ENCODE measurements around the gene IPCEF1.

IPCEF1 gene

DNA sequence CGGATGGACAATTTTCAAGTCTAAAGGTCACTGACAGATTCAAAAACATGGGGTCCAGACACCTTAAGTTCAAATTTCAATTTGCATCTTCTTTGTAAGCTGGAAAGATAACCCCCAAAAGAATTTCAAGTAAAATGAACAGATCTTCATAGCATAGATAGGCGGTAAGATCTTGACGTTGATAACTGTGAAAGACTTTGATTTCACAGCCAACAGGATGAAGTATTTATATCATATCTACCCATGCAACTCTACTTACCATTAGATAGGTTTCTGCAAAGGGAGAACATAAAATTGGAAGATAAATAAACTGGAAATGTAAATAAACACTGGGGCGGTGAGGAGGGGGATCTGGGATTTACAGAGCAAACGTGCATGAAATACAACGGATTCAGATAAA, 137.8 kb downstream of the IPCEF1 start:
- no peak for DNase-seq (ENCODE audit: low read depth)
- H3K4me3 ChIP-seq (ENCODE audit: control insufficient read depth, low read depth, low read length) = no peak overlapping the region
- TF ChIP-seq, protein P1, sequence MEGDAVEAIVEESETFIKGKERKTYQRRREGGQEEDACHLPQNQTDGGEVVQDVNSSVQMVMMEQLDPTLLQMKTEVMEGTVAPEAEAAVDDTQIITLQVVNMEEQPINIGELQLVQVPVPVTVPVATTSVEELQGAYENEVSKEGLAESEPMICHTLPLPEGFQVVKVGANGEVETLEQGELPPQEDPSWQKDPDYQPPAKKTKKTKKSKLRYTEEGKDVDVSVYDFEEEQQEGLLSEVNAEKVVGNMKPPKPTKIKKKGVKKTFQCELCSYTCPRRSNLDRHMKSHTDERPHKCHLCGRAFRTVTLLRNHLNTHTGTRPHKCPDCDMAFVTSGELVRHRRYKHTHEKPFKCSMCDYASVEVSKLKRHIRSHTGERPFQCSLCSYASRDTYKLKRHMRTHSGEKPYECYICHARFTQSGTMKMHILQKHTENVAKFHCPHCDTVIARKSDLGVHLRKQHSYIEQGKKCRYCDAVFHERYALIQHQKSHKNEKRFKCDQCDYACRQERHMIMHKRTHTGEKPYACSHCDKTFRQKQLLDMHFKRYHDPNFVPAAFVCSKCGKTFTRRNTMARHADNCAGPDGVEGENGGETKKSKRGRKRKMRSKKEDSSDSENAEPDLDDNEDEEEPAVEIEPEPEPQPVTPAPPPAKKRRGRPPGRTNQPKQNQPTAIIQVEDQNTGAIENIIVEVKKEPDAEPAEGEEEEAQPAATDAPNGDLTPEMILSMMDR (conservative IDR thresholded peaks at IDR 0.05; ENCODE audit: control insufficient read depth, insufficient read depth, low read depth, low read length) = no peak

DNA sequence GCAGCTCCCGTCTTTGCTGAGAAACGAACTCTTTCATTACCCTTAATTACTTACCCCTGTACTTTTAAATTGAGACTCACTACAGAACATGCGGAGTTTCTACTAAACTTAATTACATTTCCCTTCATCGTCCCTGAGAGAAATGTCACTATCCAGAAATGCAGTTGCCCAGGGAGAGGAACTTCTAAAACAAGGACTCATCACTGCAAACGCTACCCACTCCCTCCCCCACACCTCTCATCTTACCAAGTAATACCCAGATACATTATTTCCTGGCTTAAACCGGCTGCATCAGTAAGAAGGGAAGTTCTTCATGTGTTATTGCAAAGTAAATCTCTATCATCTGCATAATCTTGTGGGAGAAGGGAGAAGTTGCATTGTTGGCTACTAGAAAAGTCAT, 138.3 kb downstream of the IPCEF1 start:
- DNase-seq (ENCODE audit: low read depth) = no peak
- H3K4me3 ChIP-seq (ENCODE audit: control insufficient read depth, low read depth, low read length) = no peak overlapping the region
- TF ChIP-seq, protein P1 (conservative IDR thresholded peaks at IDR 0.05; ENCODE audit: control insufficient read depth, insufficient read depth, low read depth, low read length) = no peak

- DNase-seq (ENCODE audit: low read depth) = no peak
- H3K4me3 ChIP-seq (ENCODE audit: control insufficient read depth, low read depth, low read length) = no peak overlapping the region
- TF ChIP-seq, protein P1 (conservative IDR thresholded peaks at IDR 0.05; ENCODE audit: control insufficient read depth, insufficient read depth, low read depth, low read length) = no peak
Observed at GRCh38 chr6:154213782-154214181, 142.8 kb downstream of the IPCEF1 start.

DNA sequence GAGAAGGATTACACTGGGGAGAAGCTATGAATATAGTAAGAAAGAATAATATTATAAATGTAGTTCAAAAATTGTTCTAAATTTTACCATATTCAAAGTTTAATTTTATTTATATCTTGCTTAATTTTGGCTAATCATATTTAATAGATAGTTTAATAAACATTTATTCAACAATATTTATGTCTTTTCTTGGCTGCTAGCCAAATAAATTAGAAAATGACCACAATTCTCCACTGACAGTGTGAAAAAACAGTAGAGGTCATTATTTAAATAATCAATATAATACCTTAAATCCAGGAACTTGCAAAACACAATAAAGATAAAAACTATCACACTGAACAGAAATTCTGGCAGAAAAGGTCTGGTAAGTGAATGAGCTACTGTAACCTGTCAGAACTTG, 145.9 kb downstream of the IPCEF1 start:
- no peak for DNase-seq (ENCODE audit: low read depth)
- H3K4me3 ChIP-seq (ENCODE audit: control insufficient read depth, low read depth, low read length) = no peak overlapping the region
- TF ChIP-seq, protein P1 (conservative IDR thresholded peaks at IDR 0.05; ENCODE audit: control insufficient read depth, insufficient read depth, low read depth, low read length) = no peak

DNA sequence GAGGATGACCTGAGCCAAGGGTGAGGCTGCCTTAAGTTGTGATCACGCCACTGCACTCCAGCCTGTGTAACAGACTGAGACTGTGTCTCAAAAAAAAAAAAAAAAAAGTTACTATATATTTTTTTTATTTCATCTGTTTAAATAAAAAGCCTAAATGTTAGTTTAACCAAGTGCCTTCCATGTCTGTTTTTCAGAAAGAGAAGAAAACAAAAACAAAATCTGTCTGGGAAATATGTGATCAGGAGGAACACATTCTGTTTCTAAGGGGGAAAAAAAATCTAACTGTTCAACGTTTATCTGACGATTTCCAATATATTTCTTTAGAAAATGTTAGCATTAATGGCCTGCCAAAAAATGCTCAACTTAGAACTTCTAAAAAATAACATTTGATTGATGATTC, 147.0 kb downstream of the IPCEF1 start:
- no peak overlapping the region for H3K4me3 ChIP-seq (ENCODE audit: control insufficient read depth, low read depth, low read length)
- DNase-seq (ENCODE audit: low read depth) = no peak
- TF ChIP-seq, protein P1 (conservative IDR thresholded peaks at IDR 0.05; ENCODE audit: control insufficient read depth, insufficient read depth, low read depth, low read length) = no peak

DNA sequence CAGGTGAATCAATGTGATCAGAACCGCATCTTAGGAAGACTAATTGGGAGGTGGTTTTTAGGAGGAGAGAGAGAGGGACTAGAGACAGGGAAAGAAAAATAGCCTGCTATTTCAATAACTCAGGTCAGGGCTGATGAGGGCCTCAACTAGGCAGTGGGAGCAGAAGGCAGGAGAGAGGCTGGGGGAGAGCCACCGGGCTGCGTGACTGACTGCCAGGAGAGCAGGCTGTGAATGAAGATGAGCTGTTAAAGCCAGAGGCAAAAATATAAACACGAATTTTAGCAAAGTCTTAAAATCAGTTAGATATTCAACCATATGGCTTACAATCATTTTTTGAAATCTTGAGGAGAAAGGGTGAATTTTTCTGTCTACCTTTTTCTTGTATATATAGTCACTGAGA, 149.6 kb downstream of the IPCEF1 start:
- TF ChIP-seq, protein P1 (conservative IDR thresholded peaks at IDR 0.05; ENCODE audit: control insufficient read depth, insufficient read depth, low read depth, low read length) = no peak
- no peak overlapping the region for H3K4me3 ChIP-seq (ENCODE audit: control insufficient read depth, low read depth, low read length)
- no peak for DNase-seq (ENCODE audit: low read depth)

DNA sequence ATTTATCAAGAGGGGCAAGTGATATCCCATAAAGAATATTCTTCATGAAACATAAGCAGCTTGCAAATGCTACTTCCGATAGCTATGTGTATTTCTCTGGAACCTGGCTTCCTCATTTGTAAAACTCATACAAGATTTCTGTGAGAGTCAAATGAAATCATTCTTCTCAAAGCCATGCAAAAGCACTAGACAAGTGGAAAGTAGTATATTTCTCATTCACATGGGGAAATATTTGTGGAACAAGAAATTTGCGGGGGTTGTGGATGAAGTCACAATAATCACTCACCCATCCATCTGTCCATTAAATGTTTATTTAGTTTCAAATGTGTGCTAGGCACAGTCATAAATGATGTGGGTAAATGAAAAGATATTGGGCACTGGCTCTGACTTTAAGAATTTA, 150.5 kb downstream of the IPCEF1 start:
- TF ChIP-seq, protein P1 (conservative IDR thresholded peaks at IDR 0.05; ENCODE audit: control insufficient read depth, insufficient read depth, low read depth, low read length) = no peak
- DNase-seq (ENCODE audit: low read depth) = no peak
- no peak overlapping the region for H3K4me3 ChIP-seq (ENCODE audit: control insufficient read depth, low read depth, low read length)

Measured in fibroblast of mammary gland (primary cell).